ENCODE results near the gene RASA1. TPM values are rescaled to one million over a fixed set of nuclear protein-coding genes. Genes with fewer than 3 reads are reported as not detected.

RASA1 gene
- total RNA-seq, 1 donor from 2014 or later = 36.2 TPM

GRCh38 chr5:87340716-87341115 is 73.0 kb downstream of the RASA1 start:
- Mint-ChIP-seq H3K27me3 (ENCODE audit: low read depth) (no peaks in the 10 kb centered on the region), H3K4me1 (no peaks in the 10 kb centered on the region), H3K9me3 (peaks cover 2% of the 10 kb centered on the region), H3K4me3 (no peak overlapping the region), H3K27ac (ENCODE audit: unreplicated experiment) (no peak overlapping the region), H3K36me3 (ENCODE audit: low read depth) (peaks cover 22% of the 10 kb centered on the region)
- DNase-seq (ENCODE audit: low read depth, low spot score) = no peak
- no peak for TF ChIP-seq CTCF (conservative IDR thresholded peaks at IDR 0.05)

GRCh38 chr5:87347272-87347671 is 79.6 kb downstream of the RASA1 start:
- Mint-ChIP-seq H3K9me3 (peaks cover 2% of the 10 kb centered on the region), H3K36me3 (ENCODE audit: low read depth) (peaks cover 12% of the 10 kb centered on the region), H3K27me3 (ENCODE audit: low read depth) (no peaks in the 10 kb centered on the region), H3K4me3 (no peak overlapping the region), H3K4me1 (no peaks in the 10 kb centered on the region), H3K27ac (ENCODE audit: unreplicated experiment) (no peak overlapping the region)
- no peak for TF ChIP-seq CTCF (conservative IDR thresholded peaks at IDR 0.05)
- DNase-seq (ENCODE audit: low read depth, low spot score) = no peak

GRCh38 chr5:87347841-87348240 is 80.2 kb downstream of the RASA1 start:
- Mint-ChIP-seq H3K9me3 (peaks cover 2% of the 10 kb centered on the region), H3K4me3 (no peak overlapping the region), H3K36me3 (ENCODE audit: low read depth) (peaks cover 12% of the 10 kb centered on the region), H3K4me1 (no peaks in the 10 kb centered on the region), H3K27me3 (ENCODE audit: low read depth) (no peaks in the 10 kb centered on the region), H3K27ac (ENCODE audit: unreplicated experiment) (no peak overlapping the region)
- no peak for TF ChIP-seq CTCF (conservative IDR thresholded peaks at IDR 0.05)
- no peak for DNase-seq (ENCODE audit: low read depth, low spot score)

- Mint-ChIP-seq H3K4me1 (no peaks in the 10 kb centered on the region), H3K27me3 (ENCODE audit: low read depth) (no peaks in the 10 kb centered on the region), H3K9me3 (peaks cover 10% of the 10 kb centered on the region), H3K4me3 (no peak overlapping the region), H3K36me3 (ENCODE audit: low read depth) (peaks cover 29% of the 10 kb centered on the region), H3K27ac (ENCODE audit: unreplicated experiment) (no peak overlapping the region)
- DNase-seq (ENCODE audit: low read depth, low spot score) = no peak
- no peak for TF ChIP-seq CTCF (conservative IDR thresholded peaks at IDR 0.05)
These were observed 86.8 kb downstream of the RASA1 start for GRCh38 chr5:87354496-87354895.

GRCh38 chr5:87359106-87359505 is 91.4 kb downstream of the RASA1 start:
- Mint-ChIP-seq H3K4me1 (no peaks in the 10 kb centered on the region), H3K9me3 (peaks cover 10% of the 10 kb centered on the region), H3K36me3 (ENCODE audit: low read depth) (peaks cover 22% of the 10 kb centered on the region), H3K4me3 (no peak overlapping the region), H3K27ac (ENCODE audit: unreplicated experiment) (no peak overlapping the region), H3K27me3 (ENCODE audit: low read depth) (no peaks in the 10 kb centered on the region)
- TF ChIP-seq CTCF (conservative IDR thresholded peaks at IDR 0.05) = no peak
- no peak for DNase-seq (ENCODE audit: low read depth, low spot score)

GRCh38 chr5:87360132-87360531 is 92.4 kb downstream of the RASA1 start:
- Mint-ChIP-seq H3K9me3 (peaks cover 4% of the 10 kb centered on the region), H3K4me1 (no peaks in the 10 kb centered on the region), H3K36me3 (ENCODE audit: low read depth) (peaks cover 19% of the 10 kb centered on the region), H3K27ac (ENCODE audit: unreplicated experiment) (no peak overlapping the region), H3K27me3 (ENCODE audit: low read depth) (no peaks in the 10 kb centered on the region), H3K4me3 (no peak overlapping the region)
- no peak for DNase-seq (ENCODE audit: low read depth, low spot score)
- no peak for TF ChIP-seq CTCF (conservative IDR thresholded peaks at IDR 0.05)

Measured in neural crest cell (in vitro differentiated cells).